PC-3 (cell line): ENCODE data around the gene STAT1. TPM values are rescaled to one million over a fixed set of nuclear protein-coding genes. Genes with fewer than 3 reads are reported as not detected.

Experiments used
- ATAC-seq: fragments of 200-7000 bp; cut with Tn5 transposase; 2 replicates; pipeline ENCODE4 v1.9.1; 2020; ENCODE audit warnings: mild to moderate bottlenecking, moderate library complexity
- BruUV-seq: library from RNA; stranded (reverse); fragments of 400-500 nt; replicated peaks from 2 replicates; lab custom pipeline; 2021; lab: Mats Ljungman, UMichigan
- CTCF ChIA-PET: fragments of 300-600 bp; sonication (Branson Sonifier 250); formaldehyde crosslinking; loops from one replicate; lab custom pipeline; 2022; ENCODE audit warnings: antibody characterized with exemption; lab: Charles Lee
- POLR2A ChIA-PET: fragments of 300-600 bp; sonication (Branson Sonifier 250); formaldehyde crosslinking; loops from one replicate; lab custom pipeline; 2022; ENCODE audit warnings: antibody characterized with exemption; ENCODE audit not compliant: unreplicated experiment; lab: Charles Lee
- DNase-seq: peaks from one replicate; pipeline ENCODE4 v3.0.0-alpha.2; 2015
- H2AFZ ChIP-seq: fragments of 300-600 bp; sonication (generic); 2 replicates; pipeline ENCODE4 v1.6.0; 2016; ENCODE audit warnings: antibody characterized with exemption, low read length
- H3F3A ChIP-seq: fragments of 300-600 bp; sonication (generic); one replicate; pipeline ENCODE4 v1.6.0; 2017; ENCODE audit warnings: antibody characterized with exemption, low read length, control low read depth, mild to moderate bottlenecking; ENCODE audit not compliant: unreplicated experiment
- H3K27ac ChIP-seq: fragments of 300-600 bp; sonication (generic); 2 replicates; pipeline ENCODE4 v1.5.1; 2016; ENCODE audit warnings: mild to moderate bottlenecking, low read length
- H3K27me3 ChIP-seq: fragments of 300-600 bp; sonication (generic); 2 replicates; pipeline ENCODE4 v1.6.1; 2016; ENCODE audit warnings: low read length, mixed read lengths
- H3K36me3 ChIP-seq: fragments of 300-600 bp; sonication (generic); 2 replicates; pipeline ENCODE4 v1.6.1; 2016; ENCODE audit warnings: low read depth, mixed run types, low read length, mixed read lengths
- H3K4me1 ChIP-seq: fragments of 300-600 bp; sonication (generic); 2 replicates; pipeline ENCODE4 v1.5.1; 2016; ENCODE audit warnings: low read length; ENCODE audit not compliant: insufficient read depth
- H3K4me2 ChIP-seq: fragments of 300-600 bp; sonication (generic); 2 replicates; pipeline ENCODE4 v1.6.0; 2016; ENCODE audit warnings: low read length
- H3K4me3 ChIP-seq: fragments of 300-600 bp; sonication (generic); 2 replicates; pipeline ENCODE4 v1.5.1; 2016; ENCODE audit warnings: mild to moderate bottlenecking, low read length, mixed read lengths
- H3K79me2 ChIP-seq: fragments of 300-600 bp; sonication (generic); 2 replicates; pipeline ENCODE4 v1.6.1; 2017; ENCODE audit warnings: low read length, mixed read lengths
- H3K9ac ChIP-seq: fragments of 300-600 bp; sonication (generic); 2 replicates; pipeline ENCODE4 v1.6.0; 2016; ENCODE audit warnings: mild to moderate bottlenecking, low read length
- H3K9me2 ChIP-seq: fragments of 300-600 bp; sonication (generic); replicated peaks from 2 replicates; pipeline ENCODE4 v1.6.1; 2016; ENCODE audit warnings: mixed run types, low read length, mixed read lengths
- H3K9me3 ChIP-seq: fragments of 300-600 bp; sonication (generic); 2 replicates; pipeline ENCODE4 v1.6.1; 2016; ENCODE audit warnings: low read length, mixed read lengths
- H4K20me1 ChIP-seq: fragments of 300-600 bp; sonication (generic); 2 replicates; pipeline ENCODE4 v1.6.1; 2016; ENCODE audit warnings: low read length, mixed read lengths
- EZH2 ChIP-seq: fragments of 300-600 bp; sonication (generic); IDR thresholded peaks from one replicate; pipeline ENCODE4 v1.6.1; 2017; ENCODE audit warnings: antibody characterized with exemption, mild to moderate bottlenecking, low read length; ENCODE audit not compliant: unreplicated experiment
- EZH2phosphoT487 ChIP-seq: fragments of 300-600 bp; sonication (generic); IDR thresholded peaks from 2 replicates; pipeline ENCODE4 v1.6.1; 2018; ENCODE audit warnings: mild to moderate bottlenecking, antibody characterized with exemption, low read length, borderline replicate concordance
- intact Hi-C: fragments of 100-400 bp; cut with micrococcal nuclease; formaldehyde crosslinking; loops from 2 replicates; pipeline ENCODE4 v1.9.0; 2023
- total RNA-seq: library from RNA; depleted of rRNA; stranded (reverse); fragments of >200 nt; gene quantifications from 2 replicates; pipeline ENCODE4 v1.2.3, GENCODE V29; 2014
- TF ChIP-seq, protein P1 (sequence below): fragments of 300-600 bp; sonication (generic); conservative IDR thresholded peaks from 2 replicates; pipeline ENCODE4 v1.5.1; 2017; ENCODE audit warnings: antibody characterized with exemption, low read depth, mild to moderate bottlenecking, low read length

The STAT1 gene
- total RNA-seq, 1 experiment from 2014 or later = 47.9 TPM

DNA sequence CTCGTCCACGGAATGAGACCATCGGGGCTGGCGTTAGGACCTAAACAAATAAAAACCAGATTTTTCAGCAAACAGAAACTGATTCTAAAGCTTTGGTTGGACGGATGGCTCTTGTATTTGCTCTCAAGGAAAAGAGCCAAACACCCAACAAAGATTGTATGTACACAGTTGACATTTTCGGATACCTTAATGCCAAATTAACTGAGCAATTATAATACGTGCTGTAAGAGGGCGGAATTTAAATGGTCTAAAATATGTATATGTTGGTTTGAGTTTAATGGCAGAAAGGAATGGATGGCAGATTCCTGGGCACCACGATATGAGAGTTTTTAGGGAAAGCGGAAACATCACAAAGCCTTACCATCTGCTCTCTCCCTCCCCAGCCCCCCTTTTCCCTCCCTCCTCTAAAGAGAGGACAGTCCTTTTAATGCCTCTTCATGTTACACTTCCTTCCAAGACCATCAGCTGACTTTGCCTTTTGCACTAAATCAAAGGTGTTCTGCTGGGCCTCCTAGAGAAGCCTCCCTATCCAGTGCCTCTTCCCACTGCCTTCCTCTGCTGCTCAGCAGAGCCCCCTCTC lies 33.3 kb downstream of the STAT1 start:
- peaks cover 46% of the 10 kb centered on the region for H3K4me1 ChIP-seq

DNA sequence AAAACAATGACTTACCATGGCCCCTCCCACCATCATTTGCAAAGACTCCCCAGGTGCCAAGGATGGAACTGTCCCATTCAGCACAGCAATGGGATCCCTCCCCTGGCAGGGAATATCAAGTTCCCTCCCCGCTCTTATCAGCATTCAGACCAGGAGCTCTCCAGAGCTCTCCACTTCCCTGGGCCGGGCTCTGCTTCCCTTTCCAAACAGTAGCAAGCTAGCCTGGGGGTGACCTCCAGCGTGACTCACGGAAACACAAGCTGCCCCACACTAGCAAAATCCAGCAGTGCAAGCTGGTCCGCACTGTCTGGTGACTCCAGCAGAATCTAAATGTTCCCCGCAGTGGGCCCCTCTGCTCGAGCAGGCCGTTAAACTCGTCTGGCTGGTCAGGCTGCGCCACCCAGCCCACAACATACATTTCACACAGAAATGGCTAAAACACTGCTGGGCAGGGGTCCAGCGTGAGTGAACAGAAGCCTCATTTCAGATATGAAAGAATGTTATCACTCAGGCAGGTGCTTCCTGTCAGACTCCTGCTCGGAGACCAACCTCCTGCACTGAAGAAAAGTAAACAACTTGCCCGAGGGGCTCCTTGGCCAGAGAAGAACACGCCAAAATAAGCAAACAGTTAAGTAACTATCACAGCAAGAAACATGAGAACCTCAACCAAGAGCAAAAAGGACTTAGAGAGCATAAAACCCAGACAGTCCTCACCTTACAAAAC lies 33.9 kb downstream of the STAT1 start:
- Histone ChIP-seq H3K4me1 (peaks cover 43% of the 10 kb centered on the region), H3K9ac (no peak overlapping the region), H2AFZ (no peak overlapping the region), H3F3A (no peaks in the 10 kb centered on the region), H3K27me3 (no peaks in the 10 kb centered on the region), H3K4me2 (peak overlapping the region; percentile 43; the same call in 1 of the 2 replicates), H3K4me3 (peak overlapping the region; percentile 21; the same call in 1 of the 2 replicates), H3K9me3 (no peaks in the 10 kb centered on the region), H4K20me1 (no peaks in the 10 kb centered on the region), H3K79me2 (no peaks in the 10 kb centered on the region), H3K9me2 (no peaks in the 10 kb centered on the region), H3K27ac (peak overlapping the region; percentile 61), H3K36me3 (peaks cover 84% of the 10 kb centered on the region)
- ATAC-seq (peak; percentile 36), DNase-seq (peak; percentile 62)
- no peak for TF ChIP-seq EZH2phosphoT487
- TF ChIP-seq, protein P1, sequence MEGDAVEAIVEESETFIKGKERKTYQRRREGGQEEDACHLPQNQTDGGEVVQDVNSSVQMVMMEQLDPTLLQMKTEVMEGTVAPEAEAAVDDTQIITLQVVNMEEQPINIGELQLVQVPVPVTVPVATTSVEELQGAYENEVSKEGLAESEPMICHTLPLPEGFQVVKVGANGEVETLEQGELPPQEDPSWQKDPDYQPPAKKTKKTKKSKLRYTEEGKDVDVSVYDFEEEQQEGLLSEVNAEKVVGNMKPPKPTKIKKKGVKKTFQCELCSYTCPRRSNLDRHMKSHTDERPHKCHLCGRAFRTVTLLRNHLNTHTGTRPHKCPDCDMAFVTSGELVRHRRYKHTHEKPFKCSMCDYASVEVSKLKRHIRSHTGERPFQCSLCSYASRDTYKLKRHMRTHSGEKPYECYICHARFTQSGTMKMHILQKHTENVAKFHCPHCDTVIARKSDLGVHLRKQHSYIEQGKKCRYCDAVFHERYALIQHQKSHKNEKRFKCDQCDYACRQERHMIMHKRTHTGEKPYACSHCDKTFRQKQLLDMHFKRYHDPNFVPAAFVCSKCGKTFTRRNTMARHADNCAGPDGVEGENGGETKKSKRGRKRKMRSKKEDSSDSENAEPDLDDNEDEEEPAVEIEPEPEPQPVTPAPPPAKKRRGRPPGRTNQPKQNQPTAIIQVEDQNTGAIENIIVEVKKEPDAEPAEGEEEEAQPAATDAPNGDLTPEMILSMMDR = no peak
- no peak for TF ChIP-seq EZH2
- intact Hi-C loops = no loop called here
- ChIA-PET POLR2A (no interaction called here), CTCF (interaction anchor here (0.5 to 0.6 kb wide), 2 partner anchors 12 to 85 kb away, joined by 3 to 8 read pairs; no protein-coding TSS in a partner anchor)
- BruUV-seq = no TSS peak

More for the DNA sequence above, 33.3 kb downstream of the STAT1 start:
- H3K9ac ChIP-seq = no peak overlapping the region
- H3K4me2 ChIP-seq = peak overlapping the region; percentile 43; the same call in 1 of the 2 replicates
- peaks cover 84% of the 10 kb centered on the region for H3K36me3 ChIP-seq
- H3K9me2 ChIP-seq = no peaks in the 10 kb centered on the region
- BruUV-seq = no TSS peak
- no peaks in the 10 kb centered on the region for H3K9me3 ChIP-seq
- ATAC-seq (no peak), DNase-seq (no peak)
- intact Hi-C loops = no loop called here
- H2AFZ ChIP-seq = no peak overlapping the region
- no peaks in the 10 kb centered on the region for H4K20me1 ChIP-seq
- no peak for TF ChIP-seq EZH2
- TF ChIP-seq, protein P1 = no peak
- TF ChIP-seq EZH2phosphoT487 = no peak
- H3K27ac ChIP-seq = peak overlapping the region; percentile 61
- H3F3A ChIP-seq = no peaks in the 10 kb centered on the region
- H3K27me3 ChIP-seq = no peaks in the 10 kb centered on the region
- ChIA-PET CTCF (no interaction called here), POLR2A (no interaction called here)
- H3K4me3 ChIP-seq = peak overlapping the region; percentile 21; the same call in 1 of the 2 replicates
- no peaks in the 10 kb centered on the region for H3K79me2 ChIP-seq
